GM23338 (cell line): ENCODE measurements around the gene CTDSPL.

Experiments
- CREB1 ChIP-seq: fragments of 250-450 bp; sonication (Bioruptor Pico); IDR thresholded peaks from 2 replicates; pipeline ENCODE4 v1.5.0; 2020; ENCODE audit warnings: low read depth, mild to moderate bottlenecking, moderate library complexity
- EZH2 ChIP-seq: fragments of 200-600 bp; sonication (generic); IDR thresholded peaks from one replicate; pipeline ENCODE4 v1.8.0; 2017; ENCODE audit warnings: antibody characterized with exemption, mild to moderate bottlenecking, low read depth; ENCODE audit not compliant: unreplicated experiment
- JUNB ChIP-seq: IDR thresholded peaks from one replicate; pipeline ENCODE4 v1.6.1; 2016; ENCODE audit warnings: antibody characterized with exemption; ENCODE audit not compliant: unreplicated experiment
- TF ChIP-seq, protein P1 (sequence below), 2 experiments: fragments of 200-600 bp in 1 of 2; sonication (generic) in 1 of 2; conservative IDR thresholded peaks; 2 replicates each; pipeline versions ENCODE4 v1.5.1 to v1.6.1; 2016 to 2017; ENCODE audit warnings: antibody characterized with exemption in 2 of 2, low read depth in 2 of 2, mild to moderate bottlenecking in 2 of 2, moderate library complexity in 1 of 2
- TF ChIP-seq, protein P2 (sequence below): fragments of 250-450 bp; sonication (Bioruptor Pico); IDR thresholded peaks from 2 replicates; pipeline ENCODE4 v1.5.0; 2020; ENCODE audit warnings: mild to moderate bottlenecking, moderate library complexity
- TF ChIP-seq, protein P3 (sequence below): IDR thresholded peaks from one replicate; pipeline ENCODE4 v1.6.1; 2018; ENCODE audit warnings: antibody characterized with exemption; ENCODE audit not compliant: unreplicated experiment

DNA sequence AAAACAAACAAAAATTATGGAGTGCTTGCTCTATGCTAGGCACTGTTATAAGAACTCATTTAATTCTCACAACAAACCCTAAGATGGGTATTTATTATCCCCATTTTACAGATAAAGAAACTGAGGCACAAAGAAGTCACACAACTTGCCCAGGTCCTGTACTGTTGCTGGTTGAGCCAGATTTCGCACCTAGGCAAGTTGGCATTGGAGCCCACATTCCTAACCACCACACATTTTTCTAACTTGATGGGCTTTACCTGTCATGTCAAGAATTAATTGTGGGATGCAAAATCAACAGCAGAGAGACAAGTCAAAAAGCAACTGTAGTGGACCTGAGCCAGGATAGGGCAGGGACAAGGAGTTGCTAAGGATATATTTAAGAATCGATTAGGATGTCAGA, 81.0 kb downstream of the CTDSPL start:
- TF ChIP-seq, protein P1, sequence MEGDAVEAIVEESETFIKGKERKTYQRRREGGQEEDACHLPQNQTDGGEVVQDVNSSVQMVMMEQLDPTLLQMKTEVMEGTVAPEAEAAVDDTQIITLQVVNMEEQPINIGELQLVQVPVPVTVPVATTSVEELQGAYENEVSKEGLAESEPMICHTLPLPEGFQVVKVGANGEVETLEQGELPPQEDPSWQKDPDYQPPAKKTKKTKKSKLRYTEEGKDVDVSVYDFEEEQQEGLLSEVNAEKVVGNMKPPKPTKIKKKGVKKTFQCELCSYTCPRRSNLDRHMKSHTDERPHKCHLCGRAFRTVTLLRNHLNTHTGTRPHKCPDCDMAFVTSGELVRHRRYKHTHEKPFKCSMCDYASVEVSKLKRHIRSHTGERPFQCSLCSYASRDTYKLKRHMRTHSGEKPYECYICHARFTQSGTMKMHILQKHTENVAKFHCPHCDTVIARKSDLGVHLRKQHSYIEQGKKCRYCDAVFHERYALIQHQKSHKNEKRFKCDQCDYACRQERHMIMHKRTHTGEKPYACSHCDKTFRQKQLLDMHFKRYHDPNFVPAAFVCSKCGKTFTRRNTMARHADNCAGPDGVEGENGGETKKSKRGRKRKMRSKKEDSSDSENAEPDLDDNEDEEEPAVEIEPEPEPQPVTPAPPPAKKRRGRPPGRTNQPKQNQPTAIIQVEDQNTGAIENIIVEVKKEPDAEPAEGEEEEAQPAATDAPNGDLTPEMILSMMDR (conservative IDR thresholded peaks at IDR 0.05; ENCODE audit: low read depth in 2 of 2) = no peak
- TF ChIP-seq JUNB = no peak
- TF ChIP-seq, protein P2, sequence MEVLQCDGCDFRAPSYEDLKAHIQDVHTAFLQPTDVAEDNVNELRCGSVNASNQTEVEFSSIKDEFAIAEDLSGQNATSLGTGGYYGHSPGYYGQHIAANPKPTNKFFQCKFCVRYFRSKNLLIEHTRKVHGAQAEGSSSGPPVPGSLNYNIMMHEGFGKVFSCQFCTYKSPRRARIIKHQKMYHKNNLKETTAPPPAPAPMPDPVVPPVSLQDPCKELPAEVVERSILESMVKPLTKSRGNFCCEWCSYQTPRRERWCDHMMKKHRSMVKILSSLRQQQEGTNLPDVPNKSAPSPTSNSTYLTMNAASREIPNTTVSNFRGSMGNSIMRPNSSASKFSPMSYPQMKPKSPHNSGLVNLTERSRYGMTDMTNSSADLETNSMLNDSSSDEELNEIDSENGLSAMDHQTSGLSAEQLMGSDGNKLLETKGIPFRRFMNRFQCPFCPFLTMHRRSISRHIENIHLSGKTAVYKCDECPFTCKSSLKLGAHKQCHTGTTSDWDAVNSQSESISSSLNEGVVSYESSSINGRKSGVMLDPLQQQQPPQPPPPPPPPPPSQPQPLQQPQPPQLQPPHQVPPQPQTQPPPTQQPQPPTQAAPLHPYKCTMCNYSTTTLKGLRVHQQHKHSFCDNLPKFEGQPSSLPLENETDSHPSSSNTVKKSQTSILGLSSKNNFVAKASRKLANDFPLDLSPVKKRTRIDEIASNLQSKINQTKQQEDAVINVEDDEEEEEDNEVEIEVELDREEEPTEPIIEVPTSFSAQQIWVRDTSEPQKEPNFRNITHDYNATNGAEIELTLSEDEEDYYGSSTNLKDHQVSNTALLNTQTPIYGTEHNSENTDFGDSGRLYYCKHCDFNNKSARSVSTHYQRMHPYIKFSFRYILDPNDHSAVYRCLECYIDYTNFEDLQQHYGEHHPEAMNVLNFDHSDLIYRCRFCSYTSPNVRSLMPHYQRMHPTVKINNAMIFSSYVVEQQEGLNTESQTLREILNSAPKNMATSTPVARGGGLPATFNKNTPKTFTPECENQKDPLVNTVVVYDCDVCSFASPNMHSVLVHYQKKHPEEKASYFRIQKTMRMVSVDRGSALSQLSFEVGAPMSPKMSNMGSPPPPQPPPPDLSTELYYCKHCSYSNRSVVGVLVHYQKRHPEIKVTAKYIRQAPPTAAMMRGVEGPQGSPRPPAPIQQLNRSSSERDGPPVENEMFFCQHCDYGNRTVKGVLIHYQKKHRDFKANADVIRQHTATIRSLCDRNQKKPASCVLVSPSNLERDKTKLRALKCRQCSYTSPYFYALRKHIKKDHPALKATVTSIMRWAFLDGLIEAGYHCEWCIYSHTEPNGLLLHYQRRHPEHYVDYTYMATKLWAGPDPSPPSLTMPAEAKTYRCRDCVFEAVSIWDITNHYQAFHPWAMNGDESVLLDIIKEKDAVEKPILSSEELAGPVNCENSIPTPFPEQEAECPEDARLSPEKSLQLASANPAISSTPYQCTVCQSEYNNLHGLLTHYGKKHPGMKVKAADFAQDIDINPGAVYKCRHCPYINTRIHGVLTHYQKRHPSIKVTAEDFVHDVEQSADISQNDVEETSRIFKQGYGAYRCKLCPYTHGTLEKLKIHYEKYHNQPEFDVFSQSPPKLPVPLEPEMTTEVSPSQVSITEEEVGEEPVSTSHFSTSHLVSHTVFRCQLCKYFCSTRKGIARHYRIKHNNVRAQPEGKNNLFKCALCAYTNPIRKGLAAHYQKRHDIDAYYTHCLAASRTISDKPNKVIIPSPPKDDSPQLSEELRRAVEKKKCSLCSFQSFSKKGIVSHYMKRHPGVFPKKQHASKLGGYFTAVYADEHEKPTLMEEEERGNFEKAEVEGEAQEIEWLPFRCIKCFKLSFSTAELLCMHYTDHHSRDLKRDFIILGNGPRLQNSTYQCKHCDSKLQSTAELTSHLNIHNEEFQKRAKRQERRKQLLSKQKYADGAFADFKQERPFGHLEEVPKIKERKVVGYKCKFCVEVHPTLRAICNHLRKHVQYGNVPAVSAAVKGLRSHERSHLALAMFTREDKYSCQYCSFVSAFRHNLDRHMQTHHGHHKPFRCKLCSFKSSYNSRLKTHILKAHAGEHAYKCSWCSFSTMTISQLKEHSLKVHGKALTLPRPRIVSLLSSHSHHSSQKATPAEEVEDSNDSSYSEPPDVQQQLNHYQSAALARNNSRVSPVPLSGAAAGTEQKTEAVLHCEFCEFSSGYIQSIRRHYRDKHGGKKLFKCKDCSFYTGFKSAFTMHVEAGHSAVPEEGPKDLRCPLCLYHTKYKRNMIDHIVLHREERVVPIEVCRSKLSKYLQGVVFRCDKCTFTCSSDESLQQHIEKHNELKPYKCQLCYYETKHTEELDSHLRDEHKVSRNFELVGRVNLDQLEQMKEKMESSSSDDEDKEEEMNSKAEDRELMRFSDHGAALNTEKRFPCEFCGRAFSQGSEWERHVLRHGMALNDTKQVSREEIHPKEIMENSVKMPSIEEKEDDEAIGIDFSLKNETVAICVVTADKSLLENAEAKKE (CRISPR knock-in tag) = no peak
- no peak for TF ChIP-seq CREB1
- TF ChIP-seq, protein P3, sequence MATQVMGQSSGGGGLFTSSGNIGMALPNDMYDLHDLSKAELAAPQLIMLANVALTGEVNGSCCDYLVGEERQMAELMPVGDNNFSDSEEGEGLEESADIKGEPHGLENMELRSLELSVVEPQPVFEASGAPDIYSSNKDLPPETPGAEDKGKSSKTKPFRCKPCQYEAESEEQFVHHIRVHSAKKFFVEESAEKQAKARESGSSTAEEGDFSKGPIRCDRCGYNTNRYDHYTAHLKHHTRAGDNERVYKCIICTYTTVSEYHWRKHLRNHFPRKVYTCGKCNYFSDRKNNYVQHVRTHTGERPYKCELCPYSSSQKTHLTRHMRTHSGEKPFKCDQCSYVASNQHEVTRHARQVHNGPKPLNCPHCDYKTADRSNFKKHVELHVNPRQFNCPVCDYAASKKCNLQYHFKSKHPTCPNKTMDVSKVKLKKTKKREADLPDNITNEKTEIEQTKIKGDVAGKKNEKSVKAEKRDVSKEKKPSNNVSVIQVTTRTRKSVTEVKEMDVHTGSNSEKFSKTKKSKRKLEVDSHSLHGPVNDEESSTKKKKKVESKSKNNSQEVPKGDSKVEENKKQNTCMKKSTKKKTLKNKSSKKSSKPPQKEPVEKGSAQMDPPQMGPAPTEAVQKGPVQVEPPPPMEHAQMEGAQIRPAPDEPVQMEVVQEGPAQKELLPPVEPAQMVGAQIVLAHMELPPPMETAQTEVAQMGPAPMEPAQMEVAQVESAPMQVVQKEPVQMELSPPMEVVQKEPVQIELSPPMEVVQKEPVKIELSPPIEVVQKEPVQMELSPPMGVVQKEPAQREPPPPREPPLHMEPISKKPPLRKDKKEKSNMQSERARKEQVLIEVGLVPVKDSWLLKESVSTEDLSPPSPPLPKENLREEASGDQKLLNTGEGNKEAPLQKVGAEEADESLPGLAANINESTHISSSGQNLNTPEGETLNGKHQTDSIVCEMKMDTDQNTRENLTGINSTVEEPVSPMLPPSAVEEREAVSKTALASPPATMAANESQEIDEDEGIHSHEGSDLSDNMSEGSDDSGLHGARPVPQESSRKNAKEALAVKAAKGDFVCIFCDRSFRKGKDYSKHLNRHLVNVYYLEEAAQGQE = no peak
- no peak for TF ChIP-seq EZH2
